Activated CD8-positive, alpha-beta memory T cell treated with anti-CD3 and anti-CD28 coated beads, Interleukin-2, amount 10 ng/mL, durations not matched to agents 7 days and 5 days (primary cell): Measurements from ENCODE around the gene TIAM2. TPM values are rescaled to one million over a fixed set of nuclear protein-coding genes. Genes with fewer than 3 reads are reported as not detected.

Experiments used
- ATAC-seq: fragments of 150-1000 bp; cut with Tn5 transposase; one replicate; pipeline ENCODE4 v1.10.0; 2021; ENCODE audit warnings: moderate library complexity
- CTCF ChIA-PET: fragments of 350-600 bp; sonication (Branson Sonifier 250); formaldehyde crosslinking; loops from one replicate; lab custom pipeline; 2021; ENCODE audit warnings: antibody characterized with exemption; lab: Charles Lee
- DNase-seq: peaks from one replicate; pipeline ENCODE4 v3.0.0-alpha.2; 2020
- H3K27ac Mint-ChIP-seq: one replicate; pipeline ENCODE4 v1.8.0; 2021; ENCODE audit warnings: mild to moderate bottlenecking, mixed read lengths
- H3K27me3 Mint-ChIP-seq: one replicate; pipeline ENCODE4 v1.8.0; 2021; ENCODE audit warnings: mixed read lengths
- H3K36me3 Mint-ChIP-seq: one replicate; pipeline ENCODE4 v1.8.0; 2021; ENCODE audit warnings: mild to moderate bottlenecking, mixed read lengths
- H3K4me1 Mint-ChIP-seq: one replicate; pipeline ENCODE4 v1.8.0; 2021; ENCODE audit warnings: mixed read lengths
- H3K4me3 Mint-ChIP-seq: one replicate; pipeline ENCODE4 v1.8.0; 2021; ENCODE audit warnings: mild to moderate bottlenecking, moderate library complexity, mixed read lengths
- H3K9me3 Mint-ChIP-seq: one replicate; pipeline ENCODE4 v1.8.0; 2022; ENCODE audit warnings: low read depth, mixed read lengths
- total RNA-seq, 2 experiments: library from RNA; stranded (reverse); gene quantifications; one replicate each; pipeline ENCODE4 v1.2.3, GENCODE V29; 2021

TIAM2 gene
- total RNA-seq, 2 experiments from 2014 or later: 6.9 to 14.6 TPM

DNA sequence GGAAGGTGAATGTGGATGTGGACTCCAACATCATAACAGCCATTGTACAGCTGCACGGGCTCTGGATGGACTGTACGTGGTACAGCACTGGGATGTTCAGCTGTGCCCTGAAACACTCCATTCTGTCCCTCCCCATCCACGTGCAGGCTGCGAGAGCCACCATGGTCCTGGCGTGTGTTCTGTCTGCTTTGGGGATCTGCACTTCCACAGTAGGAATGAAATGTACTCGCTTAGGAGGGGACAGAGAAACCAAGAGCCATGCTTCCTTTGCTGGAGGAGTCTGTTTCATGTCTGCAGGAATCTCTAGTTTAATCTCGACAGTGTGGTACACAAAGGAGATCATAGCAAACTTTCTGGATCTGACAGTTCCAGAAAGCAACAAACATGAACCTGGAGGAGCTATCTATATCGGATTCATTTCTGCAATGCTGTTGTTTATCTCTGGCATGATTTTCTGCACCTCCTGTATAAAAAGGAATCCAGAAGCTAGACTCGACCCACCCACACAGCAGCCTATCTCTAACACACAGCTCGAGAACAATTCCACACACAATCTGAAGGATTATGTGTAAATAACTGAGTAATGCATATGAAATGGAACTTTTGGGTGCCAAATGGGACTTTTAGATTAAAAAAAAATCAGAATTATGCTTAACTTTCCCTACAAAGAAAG lies 280.8 kb downstream of the TIAM2 start:
- peaks cover 6% of the 10 kb centered on the region for H3K4me1 Mint-ChIP-seq
- no peak overlapping the region for H3K27ac Mint-ChIP-seq
- CTCF ChIA-PET: interaction anchor here (0.6 to 3.1 kb wide), 3 partner anchors 11 to 600 kb away, joined by 3 to 10 read pairs (median 4); no protein-coding TSS in a partner anchor
- peaks cover 13% of the 10 kb centered on the region for H3K36me3 Mint-ChIP-seq
- H3K9me3 Mint-ChIP-seq: no peaks in the 10 kb centered on the region
- ATAC-seq (no peak), DNase-seq (no peak)
- no peak overlapping the region for H3K4me3 Mint-ChIP-seq
- no peaks in the 10 kb centered on the region for H3K27me3 Mint-ChIP-seq

DNA sequence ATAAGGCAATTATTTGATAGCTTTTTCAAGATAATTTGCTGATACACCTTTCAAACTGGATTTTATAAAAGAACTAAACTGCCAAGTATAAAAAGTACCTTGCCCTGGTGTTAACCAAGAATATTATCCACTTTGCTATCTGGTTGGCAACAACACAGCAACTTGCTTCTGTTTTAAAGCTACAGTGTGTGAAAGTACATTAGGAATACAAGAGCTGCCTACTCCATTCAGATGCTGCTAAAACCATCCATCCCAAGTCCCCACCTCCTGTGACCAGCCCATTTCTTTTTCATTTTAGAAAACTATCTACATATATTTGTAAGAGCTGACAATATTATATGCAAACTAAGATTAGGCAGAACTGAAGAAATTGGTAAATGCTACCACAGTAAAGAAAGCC lies 281.5 kb downstream of the TIAM2 start:
- peaks cover 6% of the 10 kb centered on the region for H3K4me1 Mint-ChIP-seq
- DNase-seq (no peak), ATAC-seq (no peak)
- no peaks in the 10 kb centered on the region for H3K27me3 Mint-ChIP-seq
- H3K27ac Mint-ChIP-seq: no peak overlapping the region
- CTCF ChIA-PET: interaction anchor here (0.6 to 3.1 kb wide), 4 partner anchors 8 to 601 kb away, joined by 3 to 10 read pairs (median 4); no protein-coding TSS in a partner anchor
- H3K9me3 Mint-ChIP-seq: no peaks in the 10 kb centered on the region
- H3K4me3 Mint-ChIP-seq: no peak overlapping the region
- peaks cover 13% of the 10 kb centered on the region for H3K36me3 Mint-ChIP-seq

DNA sequence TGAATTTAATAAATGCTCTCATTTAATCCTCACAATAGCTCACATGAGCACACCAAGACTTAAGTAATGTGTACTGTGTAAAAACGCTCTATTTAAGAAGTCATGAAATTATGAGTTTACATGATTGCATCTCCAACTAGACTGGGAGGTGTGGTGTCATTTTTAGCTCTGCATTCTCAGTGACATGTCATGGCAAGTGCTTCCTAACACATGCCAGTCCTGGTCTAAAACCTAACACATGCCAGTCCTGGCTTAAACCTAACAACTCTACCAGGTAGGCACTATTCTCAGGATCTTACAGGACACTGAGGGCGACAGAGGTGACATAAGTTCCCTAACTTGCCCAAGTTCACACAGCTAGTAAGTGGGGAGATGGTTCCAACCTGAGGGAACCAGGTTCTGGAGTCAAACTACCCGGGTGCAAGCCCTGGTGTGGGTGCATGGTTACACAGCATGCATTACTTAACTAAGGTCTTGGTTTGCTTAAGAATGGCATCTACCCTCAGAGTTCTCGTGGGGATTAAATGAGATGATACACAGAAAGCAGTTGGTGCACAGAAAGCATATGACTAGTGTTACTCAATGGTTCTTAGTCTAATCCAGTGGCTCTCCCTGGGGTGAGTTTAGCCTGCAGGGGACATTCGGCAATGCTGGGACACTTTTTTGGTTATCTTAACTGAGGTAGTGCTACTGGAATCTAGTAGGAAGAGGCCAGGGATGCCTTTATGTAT lies 283.4 kb downstream of the TIAM2 start:
- Mint-ChIP-seq H3K4me3 (no peak overlapping the region), H3K27ac (no peak overlapping the region), H3K36me3 (peaks cover 19% of the 10 kb centered on the region), H3K27me3 (no peaks in the 10 kb centered on the region), H3K9me3 (no peaks in the 10 kb centered on the region), H3K4me1 (peaks cover 2% of the 10 kb centered on the region)
- no peak for DNase-seq
- no peak for ATAC-seq
- CTCF ChIA-PET: interaction anchor here (0.8 to 1.0 kb wide), 3 partner anchors 31 to 350 kb away, joined by 3 read pairs; no protein-coding TSS in a partner anchor

DNA sequence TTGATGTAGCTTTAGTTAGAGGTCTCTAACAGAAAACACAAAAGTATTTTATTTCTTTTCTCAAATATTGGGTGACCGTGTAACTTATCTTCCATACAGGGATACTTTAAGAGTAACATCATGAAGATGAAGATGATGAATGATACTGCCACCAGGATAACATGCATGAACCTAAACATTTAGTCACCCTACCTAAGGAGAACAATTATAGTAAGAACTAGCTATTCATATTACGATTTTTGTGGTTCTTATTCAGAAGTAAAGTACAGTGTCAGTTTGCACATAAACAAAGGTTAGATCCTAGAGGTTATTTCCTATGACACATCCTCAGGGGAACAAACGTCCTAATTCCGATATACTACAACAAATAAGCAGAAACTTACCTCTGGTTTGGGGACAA lies 289.7 kb downstream of the TIAM2 start:
- Mint-ChIP-seq H3K36me3 (peaks cover 34% of the 10 kb centered on the region), H3K9me3 (no peaks in the 10 kb centered on the region), H3K4me3 (no peak overlapping the region), H3K4me1 (peaks cover 6% of the 10 kb centered on the region), H3K27me3 (no peaks in the 10 kb centered on the region), H3K27ac (no peak overlapping the region)
- CTCF ChIA-PET: interaction anchor here (1.5 kb wide), 1 partner anchor 10 kb away, joined by 3 read pairs; no protein-coding TSS in a partner anchor
- ATAC-seq: no peak
- no peak for DNase-seq

DNA sequence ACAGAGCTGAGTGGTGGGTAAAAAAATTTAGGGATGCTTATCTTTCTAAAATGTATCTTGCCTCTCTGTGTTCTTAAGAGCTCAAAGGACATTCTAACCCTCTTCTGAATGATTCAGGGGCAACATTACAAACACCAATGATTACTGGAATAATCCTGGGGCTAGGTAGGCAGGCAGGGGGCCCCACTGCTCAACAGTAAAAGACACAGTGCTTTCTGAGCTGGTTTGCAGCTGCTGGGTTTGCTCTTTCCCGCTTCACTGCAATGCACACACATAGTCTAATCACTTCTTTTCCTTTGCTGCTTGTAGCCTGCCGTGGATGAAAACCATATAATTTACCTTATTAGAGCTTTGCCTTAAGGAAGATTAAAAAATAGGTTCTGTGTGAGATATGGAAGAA lies 292.6 kb downstream of the TIAM2 start:
- Mint-ChIP-seq H3K36me3 (peaks cover 42% of the 10 kb centered on the region), H3K27ac (no peak overlapping the region), H3K27me3 (no peaks in the 10 kb centered on the region), H3K4me1 (peaks cover 12% of the 10 kb centered on the region), H3K4me3 (no peak overlapping the region), H3K9me3 (no peaks in the 10 kb centered on the region)
- ATAC-seq (no peak), DNase-seq (no peak)
- CTCF ChIA-PET: interaction anchor here (2.7 kb wide), 1 partner anchor 11 kb away, joined by 10 read pairs; no protein-coding TSS in a partner anchor

DNA sequence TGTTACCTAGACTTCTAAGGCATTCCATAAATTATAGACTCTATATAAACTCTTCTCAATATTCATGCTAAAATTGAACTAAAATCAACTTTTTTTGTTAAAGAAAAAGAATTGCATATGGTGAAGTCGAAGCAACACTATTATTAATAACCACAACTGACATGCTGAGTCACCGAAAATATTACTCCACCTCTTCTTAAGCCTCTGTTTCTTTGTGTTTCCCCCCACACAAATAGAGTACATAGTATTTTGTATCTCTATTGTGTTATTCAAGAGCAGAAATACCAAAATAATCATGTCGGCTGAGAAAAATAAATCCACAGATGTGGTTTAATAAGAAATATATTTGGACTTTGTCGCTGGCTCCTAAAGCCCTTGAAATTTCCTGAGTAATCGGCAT lies 295.4 kb downstream of the TIAM2 start:
- no peak for DNase-seq
- H3K36me3 Mint-ChIP-seq: peaks cover 41% of the 10 kb centered on the region
- H3K4me1 Mint-ChIP-seq: peaks cover 7% of the 10 kb centered on the region
- CTCF ChIA-PET: no interaction called here
- no peaks in the 10 kb centered on the region for H3K9me3 Mint-ChIP-seq
- no peak overlapping the region for H3K27ac Mint-ChIP-seq
- no peaks in the 10 kb centered on the region for H3K27me3 Mint-ChIP-seq
- H3K4me3 Mint-ChIP-seq: no peak overlapping the region
- ATAC-seq: no peak

DNA sequence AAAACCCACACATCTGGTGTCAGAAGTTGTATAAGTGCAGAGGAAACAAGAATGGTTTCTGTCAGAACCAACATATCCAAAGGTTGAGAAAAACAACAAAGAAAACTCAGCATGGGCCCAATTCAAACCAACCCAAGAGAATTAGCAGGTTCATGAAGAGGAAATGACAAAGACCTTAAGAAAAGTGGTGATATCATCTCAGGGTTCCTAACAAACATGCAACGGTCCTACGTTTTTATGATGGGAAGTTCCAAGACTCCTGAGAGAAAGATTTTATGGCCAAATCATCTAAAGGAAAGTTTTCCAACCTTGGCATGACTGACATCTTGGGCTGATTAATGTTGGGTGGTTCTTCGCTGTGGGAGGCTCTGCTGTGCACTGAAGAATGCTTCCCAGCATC lies 296.2 kb downstream of the TIAM2 start:
- CTCF ChIA-PET: no interaction called here
- Mint-ChIP-seq H3K4me3 (no peak overlapping the region), H3K27ac (no peak overlapping the region), H3K36me3 (peaks cover 45% of the 10 kb centered on the region), H3K27me3 (no peaks in the 10 kb centered on the region), H3K4me1 (peaks cover 7% of the 10 kb centered on the region), H3K9me3 (no peaks in the 10 kb centered on the region)
- DNase-seq (no peak), ATAC-seq (no peak)

DNA sequence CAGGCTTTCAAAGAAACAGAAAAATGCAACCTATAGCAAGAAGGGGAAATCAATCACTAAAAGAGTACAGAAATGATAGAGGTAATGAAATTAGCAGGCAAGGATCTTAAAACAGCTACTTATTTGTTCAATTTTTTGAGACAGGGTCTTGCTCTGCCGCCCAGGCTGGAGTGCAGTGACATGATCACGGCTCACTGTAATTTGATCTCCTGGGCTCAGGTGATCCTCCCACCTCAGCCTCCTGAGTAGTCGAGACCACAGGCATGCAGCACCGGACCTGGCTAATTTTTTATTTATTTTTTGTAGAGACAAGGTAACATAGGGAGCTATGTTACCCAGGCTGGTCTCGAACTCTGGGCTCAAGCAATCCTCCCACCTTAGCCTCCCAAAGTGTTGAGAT lies 297.6 kb downstream of the TIAM2 start:
- CTCF ChIA-PET: no interaction called here
- Mint-ChIP-seq H3K36me3 (peaks cover 52% of the 10 kb centered on the region), H3K27me3 (no peaks in the 10 kb centered on the region), H3K9me3 (no peaks in the 10 kb centered on the region), H3K4me1 (peaks cover 10% of the 10 kb centered on the region), H3K4me3 (no peak overlapping the region), H3K27ac (no peak overlapping the region)
- DNase-seq: no peak
- no peak for ATAC-seq

DNA sequence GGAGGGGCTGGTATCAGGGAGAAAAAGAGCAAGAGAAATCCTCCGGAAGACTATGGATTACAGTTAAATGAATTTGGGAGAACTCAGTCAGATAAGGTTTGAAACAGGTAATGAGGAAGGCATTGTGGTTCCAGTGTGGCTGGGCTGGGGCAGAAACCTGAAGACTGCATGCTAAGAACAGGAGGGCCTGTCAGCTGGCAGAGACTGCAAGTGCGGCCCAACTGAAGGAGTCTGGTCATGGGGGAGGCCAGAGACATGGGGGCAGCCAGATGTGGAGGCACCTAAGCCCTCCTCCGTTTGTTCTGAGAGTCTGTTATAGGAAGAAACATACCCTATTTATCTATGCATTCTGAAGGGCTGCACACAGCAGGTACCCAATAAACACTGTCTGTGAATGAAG lies 302.6 kb downstream of the TIAM2 start:
- CTCF ChIA-PET: no interaction called here
- DNase-seq: no peak
- Mint-ChIP-seq H3K36me3 (peaks cover 38% of the 10 kb centered on the region), H3K9me3 (no peaks in the 10 kb centered on the region), H3K4me3 (no peak overlapping the region), H3K27ac (no peak overlapping the region), H3K4me1 (peaks cover 4% of the 10 kb centered on the region), H3K27me3 (no peaks in the 10 kb centered on the region)
- no peak for ATAC-seq

DNA sequence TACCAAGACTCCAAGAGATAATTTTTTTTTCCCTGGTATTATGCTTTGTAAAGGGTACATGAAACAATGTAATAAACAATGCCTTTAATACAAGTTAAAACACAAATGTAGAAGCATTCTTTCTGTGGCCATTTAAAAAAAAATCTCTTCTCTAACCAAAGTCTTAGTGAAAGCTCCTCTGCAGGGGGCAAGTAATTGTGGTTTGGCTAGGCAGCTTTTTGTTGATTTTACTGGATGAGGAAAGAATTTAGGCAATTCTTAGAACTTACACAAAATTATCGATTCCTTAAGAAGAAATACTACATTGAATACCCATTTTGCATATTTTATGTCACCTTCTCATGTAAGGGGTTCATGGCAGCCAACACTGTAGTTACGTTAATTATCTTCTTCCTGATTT lies 306.8 kb downstream of the TIAM2 start:
- DNase-seq: no peak
- CTCF ChIA-PET: interaction anchor here (0.8 kb wide), 1 partner anchor 11 kb away, joined by 3 read pairs; no protein-coding TSS in a partner anchor
- Mint-ChIP-seq H3K36me3 (peaks cover 41% of the 10 kb centered on the region), H3K4me1 (peaks cover 7% of the 10 kb centered on the region), H3K9me3 (peaks cover 2% of the 10 kb centered on the region), H3K27ac (no peak overlapping the region), H3K27me3 (no peaks in the 10 kb centered on the region), H3K4me3 (no peak overlapping the region)
- ATAC-seq: no peak

DNA sequence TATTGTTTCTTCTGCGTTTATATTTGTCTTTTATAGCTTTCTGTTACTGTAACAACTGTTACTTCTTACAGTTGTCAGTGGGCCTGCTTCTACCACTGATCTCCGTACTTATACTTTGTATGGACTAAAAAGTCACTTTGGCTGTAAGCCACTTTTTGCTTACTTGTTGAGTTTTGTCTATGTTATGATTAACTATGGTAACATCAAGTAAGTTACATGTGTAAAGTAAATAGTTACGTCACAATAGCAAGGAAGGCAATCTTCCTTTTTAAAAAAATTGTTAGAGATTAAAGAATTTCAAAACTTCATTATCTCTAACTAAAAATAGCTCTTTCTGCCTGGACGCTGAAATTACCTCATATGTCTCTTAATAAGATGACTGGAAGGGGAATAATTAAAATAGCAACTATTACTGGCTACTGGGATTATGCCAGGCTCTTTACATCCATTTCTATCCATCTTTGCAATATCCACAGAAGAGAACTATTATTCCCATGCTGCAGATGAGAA lies 308.3 kb downstream of the TIAM2 start:
- ATAC-seq (no peak), DNase-seq (no peak)
- Mint-ChIP-seq H3K36me3 (peaks cover 45% of the 10 kb centered on the region), H3K27me3 (no peaks in the 10 kb centered on the region), H3K4me3 (no peak overlapping the region), H3K27ac (no peak overlapping the region), H3K4me1 (peaks cover 7% of the 10 kb centered on the region), H3K9me3 (peaks cover 2% of the 10 kb centered on the region)
- CTCF ChIA-PET: interaction anchor here (1.4 to 2.6 kb wide), 2 partner anchors 11 to 126 kb away, joined by 4 to 8 read pairs; partner anchors contain the start of gene TFB1M

DNA sequence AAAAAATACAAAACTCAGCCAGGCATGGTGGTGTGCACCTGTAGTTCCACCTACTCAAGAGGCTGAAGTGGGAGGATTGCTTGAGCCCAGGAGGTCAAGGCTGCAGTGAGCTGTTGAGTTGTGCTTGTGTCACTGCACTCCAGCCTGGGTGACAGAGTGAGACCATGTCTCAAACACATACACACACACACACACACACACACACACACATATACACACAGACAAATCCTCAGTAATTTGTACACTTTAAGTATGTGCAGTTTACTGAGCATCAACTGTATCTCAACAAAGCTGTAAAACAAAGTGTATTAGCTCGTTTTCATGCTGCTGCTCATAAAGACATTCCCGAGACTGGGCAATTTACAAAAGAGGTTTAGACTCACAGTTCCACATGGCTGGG lies 311.8 kb downstream of the TIAM2 start:
- Mint-ChIP-seq H3K4me1 (peaks cover 26% of the 10 kb centered on the region), H3K27ac (peak overlapping the region; percentile 4), H3K27me3 (no peaks in the 10 kb centered on the region), H3K9me3 (peaks cover 2% of the 10 kb centered on the region), H3K36me3 (peaks cover 55% of the 10 kb centered on the region), H3K4me3 (no peak overlapping the region)
- no peak for DNase-seq
- peak; percentile 45 for ATAC-seq
- CTCF ChIA-PET: interaction anchor here (0.6 to 3.2 kb wide), 2 partner anchors 10 to 379 kb away, joined by 3 to 12 read pairs; no protein-coding TSS in a partner anchor
